IMR-90 (cell line): ENCODE data around the gene ARHGAP18. TPM values are rescaled to one million over a fixed set of nuclear protein-coding genes. Genes with fewer than 3 reads are reported as not detected.

Experiments used
- ATAC-seq: fragments of 200-7000 bp; cut with Tn5 transposase; 2 replicates; pipeline ENCODE4 v1.9.1; 2020; ENCODE audit warnings: low read depth, mild to moderate bottlenecking, moderate library complexity
- BruUV-seq: library from RNA; stranded (reverse); fragments of 400-500 nt; replicated peaks from 2 replicates; lab custom pipeline; 2021; lab: Mats Ljungman, UMichigan
- CTCF ChIA-PET: fragments of 300-600 bp; formaldehyde crosslinking; extraction: SDS; loops from one replicate; lab custom pipeline; 2021; ENCODE audit warnings: antibody characterized with exemption; lab: Yijun Ruan, JAX
- POLR2A ChIA-PET: fragments of 300-600 bp; sonication (Branson Sonifier 250); formaldehyde crosslinking; loops from one replicate; lab custom pipeline; 2022; ENCODE audit warnings: antibody characterized with exemption; ENCODE audit not compliant: unreplicated experiment; lab: Charles Lee
- DNase-seq: peaks from one replicate; pipeline ENCODE4 v3.0.0; 2013
- H2AFZ ChIP-seq: replicated peaks from 2 replicates; pipeline ENCODE3; 2013; ENCODE audit warnings: low read length, mild to moderate bottlenecking; ENCODE audit not compliant: poor library complexity
- H2AK5ac ChIP-seq: 2 replicates; pipeline ENCODE4 v1.6.1; 2013; ENCODE audit warnings: low read depth, low read length, inconsistent platforms
- H2AK9ac ChIP-seq: replicated peaks from 2 replicates; pipeline ENCODE3; 2013; ENCODE audit warnings: mild to moderate bottlenecking, low read depth, low read length, moderate library complexity; ENCODE audit not compliant: poor library complexity
- H2BK120ac ChIP-seq: 2 replicates; pipeline ENCODE4 v1.6.1; 2013; ENCODE audit warnings: low read depth, low read length, inconsistent platforms
- H2BK15ac ChIP-seq: 3 replicates; pipeline ENCODE4 v1.6.1; 2013; ENCODE audit warnings: low read depth, low read length, inconsistent platforms
- H2BK20ac ChIP-seq: 2 replicates; pipeline ENCODE4 v1.6.1; 2013; ENCODE audit warnings: low read depth, mild to moderate bottlenecking, inconsistent platforms, low read length, moderate library complexity
- H2BK5ac ChIP-seq: 2 replicates; pipeline ENCODE4 v1.6.1; 2013; ENCODE audit warnings: mild to moderate bottlenecking, low read depth, low read length, inconsistent platforms; ENCODE audit not compliant: poor library complexity, severe bottlenecking
- H3K14ac ChIP-seq: replicated peaks from 2 replicates; pipeline ENCODE4 v1.6.1; 2013; ENCODE audit warnings: low read depth, low read length, inconsistent platforms
- H3K18ac ChIP-seq: 2 replicates; pipeline ENCODE4 v1.6.1; 2013; ENCODE audit warnings: low read depth, low read length, control low read depth
- H3K23ac ChIP-seq: 2 replicates; pipeline ENCODE4 v1.6.1; 2013; ENCODE audit warnings: low read depth, low read length, inconsistent platforms
- H3K27ac ChIP-seq: 2 replicates; pipeline ENCODE4 v1.5.1; 2013; ENCODE audit warnings: mild to moderate bottlenecking, control low read depth, low read length; ENCODE audit not compliant: insufficient read depth
- H3K27me3 ChIP-seq: 2 replicates; pipeline ENCODE4 v1.6.1; 2013; ENCODE audit warnings: low read length; ENCODE audit not compliant: control insufficient read depth, insufficient read depth
- H3K36me3 ChIP-seq: 2 replicates; pipeline ENCODE4 v1.6.1; 2013; ENCODE audit warnings: low read length, mixed read lengths; ENCODE audit not compliant: control insufficient read depth, insufficient read depth
- H3K4ac ChIP-seq: 2 replicates; pipeline ENCODE4 v1.6.1; 2013; ENCODE audit warnings: low read depth, low read length, inconsistent platforms
- H3K4me1 ChIP-seq: 2 replicates; pipeline ENCODE4 v1.6.1; 2013; ENCODE audit warnings: low read length, mixed read lengths; ENCODE audit not compliant: control insufficient read depth, insufficient read depth
- H3K4me2 ChIP-seq: 2 replicates; pipeline ENCODE4 v1.6.1; 2013; ENCODE audit warnings: low read depth, mild to moderate bottlenecking, control low read depth, low read length, moderate library complexity
- H3K4me3 ChIP-seq: 2 replicates; pipeline ENCODE4 v1.5.1; 2013; ENCODE audit warnings: low read depth, mild to moderate bottlenecking, control low read depth, low read length, moderate library complexity; ENCODE audit not compliant: insufficient read depth
- H3K56ac ChIP-seq: 2 replicates; pipeline ENCODE4 v1.6.1; 2013; ENCODE audit warnings: low read length, inconsistent platforms; ENCODE audit not compliant: insufficient read depth; ENCODE audit errors: extremely low read depth
- H3K79me1 ChIP-seq, 2 experiments: 2 replicates each; pipeline ENCODE4 v1.6.1; 2013; ENCODE audit warnings: low read length in 2 of 2, inconsistent platforms in 1 of 2, low read depth in 1 of 2
- H3K9ac ChIP-seq: 2 replicates; pipeline ENCODE4 v1.6.1; 2013; ENCODE audit warnings: low read depth, low read length, control low read depth
- H3K9me1 ChIP-seq: 2 replicates; pipeline ENCODE4 v1.6.1; 2013; ENCODE audit warnings: low read length, inconsistent platforms; ENCODE audit not compliant: insufficient read depth
- H3K9me3 ChIP-seq: 2 replicates; pipeline ENCODE4 v1.6.1; 2013; ENCODE audit warnings: low read length; ENCODE audit not compliant: control insufficient read depth, insufficient read depth
- H4K20me1 ChIP-seq: 2 replicates; pipeline ENCODE4 v1.6.1; 2013; ENCODE audit warnings: low read length, inconsistent platforms; ENCODE audit not compliant: insufficient read depth
- H4K5ac ChIP-seq: 2 replicates; pipeline ENCODE4 v1.6.1; 2013; ENCODE audit warnings: mild to moderate bottlenecking, low read depth, low read length, control low read depth
- H4K8ac ChIP-seq, 2 experiments: 2 replicates each; pipeline ENCODE4 v1.6.1; 2013; ENCODE audit warnings: low read depth in 2 of 2, low read length in 2 of 2, control low read depth in 1 of 2, inconsistent platforms in 1 of 2
- H4K91ac ChIP-seq: 2 replicates; pipeline ENCODE4 v1.6.1; 2013; ENCODE audit warnings: low read depth, low read length, inconsistent platforms; ENCODE audit not compliant: insufficient read depth
- BHLHE40 ChIP-seq: fragments of 150-350 bp; IDR thresholded peaks from 2 replicates; pipeline ENCODE4 v1.6.1; 2016; ENCODE audit warnings: mild to moderate bottlenecking, low read depth, low read length
- CHD1 ChIP-seq: IDR thresholded peaks from 2 replicates; pipeline ENCODE4 v1.6.1; 2012; ENCODE audit warnings: low read depth, low read length, improper control_type of control experiment
- POLR2A ChIP-seq: IDR thresholded peaks from 2 replicates; pipeline ENCODE4 v1.6.1; 2012; ENCODE audit warnings: mild to moderate bottlenecking, low read depth, low read length
- WGBS, 2 experiments: methylation state at CpG; one replicate each; pipeline versions ENCODE4 v1.1.5 to v1.1.7; 2013; ENCODE audit warnings: missing lambda C conversion rate in 2 of 2; ENCODE audit not compliant: insufficient read length in 1 of 2; ENCODE audit errors: extremely low coverage in 2 of 2; 5-methylcytosine and 5-hydroxymethylcytosine counted together
- dilution Hi-C: fragments of 300-500 bp; cut with HindIII; formaldehyde crosslinking; loops from one replicate; pipeline ENCODE4 v1.14.3; 2018; ENCODE audit warnings: low sequenced_read_pairs; ENCODE audit not compliant: unreplicated experiment
- in situ Hi-C: fragments of 300-500 bp; cut with MboI; formaldehyde crosslinking; loops from 3 replicates; pipeline ENCODE4 v1.14.3; 2019; ENCODE audit warnings: low sequenced_read_pairs, inconsistent platforms, mixed read lengths
- intact Hi-C: fragments of 100-400 bp; cut with micrococcal nuclease; formaldehyde crosslinking; loops from 2 replicates; pipeline ENCODE4 v1.10.0; 2022
- polyA plus RNA-seq, 3 experiments: library from polyadenylated mRNA; depleted of rRNA; stranded (reverse); fragments of >200 nt; gene quantifications; 2 replicates each; pipeline ENCODE4 v1.2.3, GENCODE V29; 2012; ENCODE audit warnings: low replicate concordance in 1 of 3
- total RNA-seq: library from RNA; depleted of rRNA; stranded (reverse); fragments of >200 nt; gene quantifications from 2 replicates; pipeline ENCODE4 v1.2.3, GENCODE V29; 2012

ARHGAP18 gene
- total and polyA plus RNA-seq, 2 of the 4 experiments (the other 2 are of a cell fraction) = 6.2 to 17.0 TPM

GRCh38 chr6:129651291-129651691 lies 58.7 kb downstream of the ARHGAP18 start:
- H3K18ac ChIP-seq = no peak overlapping the region; the same call in 1 of the 2 replicates
- no peak for TF ChIP-seq POLR2A
- no peak for TF ChIP-seq CHD1
- no peak for TF ChIP-seq BHLHE40
- H2BK120ac ChIP-seq = no peak overlapping the region
- H4K91ac ChIP-seq = 0 out of 2 replicates have a peak overlapping the region, but pooled peaks have one; percentile 8
- H3K9me1 ChIP-seq = peaks cover 5% of the 10 kb centered on the region; the same call in 1 of the 2 replicates
- peak overlapping the region; percentile 77; the same call in 1 of the 2 replicates for H2AK5ac ChIP-seq
- ATAC-seq (peak; percentile 42), DNase-seq (no peak)
- H4K5ac ChIP-seq = peak overlapping the region; percentile 56; the same call in 1 of the 2 replicates
- H3K79me1 ChIP-seq = peaks cover 37 to 44% of the 10 kb centered on the region in 2 experiments
- no peak overlapping the region for H2AK9ac ChIP-seq
- H4K20me1 ChIP-seq = no peaks in the 10 kb centered on the region
- 71% methylated on average over 1 of the region's 2 CpGs; no CpG with 5 or more reads in 1 of the 2 experiments for WGBS, 2 experiments
- no peaks in the 10 kb centered on the region for H3K9me3 ChIP-seq
- H3K27ac ChIP-seq = no peak overlapping the region
- no TSS peak for BruUV-seq
- peak overlapping the region; percentile 44; the same call in 1 of the 2 replicates for H3K23ac ChIP-seq
- CTCF ChIA-PET = no interaction called here
- H3K9ac ChIP-seq = no peak overlapping the region
- POLR2A ChIA-PET = no interaction called here
- in situ Hi-C loops = no loop called here
- no peaks in the 10 kb centered on the region for H3K36me3 ChIP-seq
- peak overlapping the region; percentile 14 for H3K4ac ChIP-seq
- peak overlapping the region; percentile 12; the same call in 1 of the 3 replicates for H2BK15ac ChIP-seq
- H2BK5ac ChIP-seq = no peak overlapping the region
- no peak overlapping the region for H2AFZ ChIP-seq
- no peak overlapping the region; the same call in 1 of the 2 replicates for H3K4me2 ChIP-seq
- H3K27me3 ChIP-seq = no peaks in the 10 kb centered on the region
- no peak overlapping the region for H2BK20ac ChIP-seq
- peak overlapping the region; percentile 5; the same call in 1 of the 2 replicates for H3K14ac ChIP-seq
- peaks cover 9% of the 10 kb centered on the region for H3K4me1 ChIP-seq
- intact Hi-C loops = no loop called here
- peak overlapping the region in 1 of 2 experiments; percentile 33; a peak in 1 of 4 replicates for H4K8ac ChIP-seq
- no peak overlapping the region for H3K4me3 ChIP-seq
- dilution Hi-C loops = no loop called here
- no peak overlapping the region for H3K56ac ChIP-seq
